Measurements from ENCODE around the gene PAFAH2.
"Not testable (repeated sequence)": the region's sequence is repeated elsewhere in the genome, so short reads cannot be mapped to it uniquely, and the experiment has no call there.

Gene PAFAH2

DNA sequence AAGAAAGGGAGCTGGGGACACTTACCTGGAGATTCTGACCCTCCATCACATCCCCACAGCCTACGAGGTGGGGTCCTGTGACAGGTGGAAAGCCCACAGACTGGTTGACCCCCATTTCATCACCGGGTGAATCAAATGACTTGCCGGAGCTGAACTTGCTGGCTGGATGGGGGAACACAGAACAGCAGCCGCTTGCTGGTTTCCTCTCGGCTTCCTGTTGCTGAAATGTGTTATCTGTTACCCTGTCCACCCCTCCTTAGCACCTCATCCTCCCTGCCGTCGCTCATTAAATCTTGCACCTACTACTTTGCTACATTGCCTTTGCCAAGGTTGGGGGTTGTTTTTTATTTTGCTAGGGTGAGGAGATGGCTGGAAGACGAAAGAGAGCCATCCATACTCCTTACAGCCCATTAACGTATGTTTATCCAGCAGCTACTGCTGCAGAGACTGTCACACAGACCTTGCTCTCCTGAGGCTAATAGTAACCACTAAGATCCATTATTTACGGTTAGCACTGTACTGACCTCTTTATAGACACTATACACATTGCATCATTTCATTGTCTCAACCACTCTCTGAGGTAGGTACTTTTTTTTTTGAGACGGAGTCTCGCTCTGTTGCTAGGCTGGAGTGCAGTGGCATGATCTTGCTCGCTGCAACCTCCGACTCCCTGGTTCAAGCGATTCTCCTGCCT, 7.0 kb downstream of the PAFAH2 start:
- Histone ChIP-seq H3K27me3 (replicated peaks; ENCODE audit: control insufficient read depth, insufficient read depth, low read length) (no peaks in the 10 kb centered on the region), H3K4me3 (ENCODE audit: low read length) (no peak overlapping the region), H3K9ac (ENCODE audit: low read length) (peak overlapping the region; percentile 30), H3K9me3 (ENCODE audit: control insufficient read depth, low read length) (no peaks in the 10 kb centered on the region), H3K36me3 (ENCODE audit: control insufficient read depth, insufficient read depth, low read length, severe bottlenecking) (peaks cover 3% of the 10 kb centered on the region), H3K4me1 (ENCODE audit: control insufficient read depth, insufficient read depth, low read length) (peaks cover 20% of the 10 kb centered on the region)
- no peak for DNase-seq (ENCODE audit: low read depth)

DNA sequence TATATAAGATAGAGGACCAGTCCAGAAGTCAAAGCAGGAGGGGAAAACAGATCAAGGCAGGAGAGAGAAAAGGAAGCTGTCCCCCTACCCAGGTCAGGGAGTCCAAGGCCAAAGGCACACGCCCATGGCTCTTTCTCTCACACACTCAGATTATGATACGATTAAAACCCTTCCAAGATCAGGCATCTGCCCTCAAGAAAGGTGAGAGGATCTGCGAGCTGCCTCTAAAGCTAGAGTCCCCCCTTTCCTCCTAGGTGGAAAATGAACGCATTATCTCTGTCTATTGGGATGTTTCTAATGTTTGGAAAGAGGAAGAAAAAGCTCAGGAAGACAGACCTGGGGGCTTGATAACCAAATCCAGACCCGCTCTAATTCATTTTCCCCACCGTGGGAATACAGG, 7.6 kb downstream of the PAFAH2 start:
- Histone ChIP-seq H3K9ac (ENCODE audit: low read length) (peak overlapping the region; percentile 30), H3K27me3 (replicated peaks; ENCODE audit: control insufficient read depth, insufficient read depth, low read length) (no peaks in the 10 kb centered on the region), H3K4me3 (ENCODE audit: low read length) (no peak overlapping the region), H3K9me3 (ENCODE audit: control insufficient read depth, low read length) (no peaks in the 10 kb centered on the region), H3K36me3 (ENCODE audit: control insufficient read depth, insufficient read depth, low read length, severe bottlenecking) (peaks cover 8% of the 10 kb centered on the region), H3K4me1 (ENCODE audit: control insufficient read depth, insufficient read depth, low read length) (peaks cover 20% of the 10 kb centered on the region)
- DNase-seq (ENCODE audit: low read depth): no peak

- Histone ChIP-seq H3K9ac (ENCODE audit: low read length) (peak overlapping the region; percentile 30), H3K9me3 (ENCODE audit: control insufficient read depth, low read length) (no peaks in the 10 kb centered on the region), H3K4me3 (ENCODE audit: low read length) (no peak overlapping the region), H3K4me1 (ENCODE audit: control insufficient read depth, insufficient read depth, low read length) (peaks cover 20% of the 10 kb centered on the region), H3K36me3 (ENCODE audit: control insufficient read depth, insufficient read depth, low read length, severe bottlenecking) (peaks cover 8% of the 10 kb centered on the region), H3K27me3 (replicated peaks; ENCODE audit: control insufficient read depth, insufficient read depth, low read length) (no peaks in the 10 kb centered on the region)
- no peak for DNase-seq (ENCODE audit: low read depth)
Observed at GRCh38 chr1:25989440-25990234, 8.2 kb downstream of the PAFAH2 start.

DNA sequence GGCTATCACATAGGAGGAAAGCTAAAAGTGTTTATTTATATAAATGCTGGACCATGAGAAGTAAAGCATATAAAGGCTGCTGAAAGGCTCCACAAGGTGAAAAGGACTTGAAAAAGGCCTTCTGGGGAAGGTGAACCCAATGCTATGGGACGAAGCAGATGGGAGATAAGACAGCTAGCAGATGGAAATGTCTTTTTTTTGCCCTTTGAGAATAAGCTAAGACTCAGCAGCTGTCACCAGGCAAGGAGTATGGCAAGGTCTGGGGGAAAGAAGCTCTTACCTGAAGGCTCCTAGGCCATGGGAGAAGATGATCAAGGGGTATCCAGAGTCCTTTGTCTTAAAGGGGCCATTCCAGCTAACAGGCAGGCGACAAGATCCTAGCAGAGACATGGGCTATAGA, 9.9 kb downstream of the PAFAH2 start:
- H3K4me3 ChIP-seq (ENCODE audit: low read length): no peak overlapping the region
- H3K4me1 ChIP-seq (ENCODE audit: control insufficient read depth, insufficient read depth, low read length): peaks cover 20% of the 10 kb centered on the region
- no peak overlapping the region for H3K9ac ChIP-seq (ENCODE audit: low read length)
- DNase-seq (ENCODE audit: low read depth): no peak
- H3K27me3 ChIP-seq (replicated peaks; ENCODE audit: control insufficient read depth, insufficient read depth, low read length): no peaks in the 10 kb centered on the region
- no peaks in the 10 kb centered on the region for H3K9me3 ChIP-seq (ENCODE audit: control insufficient read depth, low read length)
- peaks cover 22% of the 10 kb centered on the region for H3K36me3 ChIP-seq (ENCODE audit: control insufficient read depth, insufficient read depth, low read length, severe bottlenecking)

GRCh38 chr1:25986773-25987172, 11.1 kb downstream of the PAFAH2 start:
- not testable (repeated sequence) for DNase-seq (ENCODE audit: low read depth); H3K9me3 ChIP-seq (ENCODE audit: control insufficient read depth, low read length); H3K4me3 ChIP-seq (ENCODE audit: low read length); H3K9ac ChIP-seq (ENCODE audit: low read length); H3K27me3 ChIP-seq (replicated peaks; ENCODE audit: control insufficient read depth, insufficient read depth, low read length)
- Histone ChIP-seq H3K4me1 (ENCODE audit: control insufficient read depth, insufficient read depth, low read length) (peaks cover 20% of the 10 kb centered on the region), H3K36me3 (ENCODE audit: control insufficient read depth, insufficient read depth, low read length, severe bottlenecking) (peaks cover 34% of the 10 kb centered on the region)

GRCh38 chr1:25985670-25986069, 12.2 kb downstream of the PAFAH2 start:
- no peak for DNase-seq (ENCODE audit: low read depth)
- H3K36me3 ChIP-seq (ENCODE audit: control insufficient read depth, insufficient read depth, low read length, severe bottlenecking): peaks cover 38% of the 10 kb centered on the region
- H3K9ac ChIP-seq (ENCODE audit: low read length): no peak overlapping the region
- H3K27me3 ChIP-seq (replicated peaks; ENCODE audit: control insufficient read depth, insufficient read depth, low read length): no peaks in the 10 kb centered on the region
- H3K4me1 ChIP-seq (ENCODE audit: control insufficient read depth, insufficient read depth, low read length): peaks cover 17% of the 10 kb centered on the region
- no peak overlapping the region for H3K4me3 ChIP-seq (ENCODE audit: low read length)
- H3K9me3 ChIP-seq (ENCODE audit: control insufficient read depth, low read length): no peaks in the 10 kb centered on the region

DNA sequence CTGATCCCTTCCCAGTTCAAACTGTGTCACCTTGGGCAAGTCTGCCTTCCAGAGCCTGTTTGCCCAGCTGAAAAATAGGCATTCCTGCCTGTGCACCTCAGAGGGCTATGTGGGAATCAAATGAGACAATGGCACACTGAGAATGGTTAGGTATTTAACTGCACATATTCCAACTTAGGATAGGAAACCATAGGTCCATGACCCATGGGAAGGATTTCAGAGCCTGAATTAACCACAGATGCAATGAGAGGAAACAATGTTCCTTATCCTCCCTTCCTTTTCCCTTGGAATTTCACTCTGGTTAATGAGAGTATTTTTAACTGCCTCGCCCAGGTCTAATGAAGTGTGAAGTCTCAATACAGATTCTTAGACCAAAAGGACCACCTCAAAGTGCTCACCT, 12.7 kb downstream of the PAFAH2 start:
- no peaks in the 10 kb centered on the region for H3K27me3 ChIP-seq (replicated peaks; ENCODE audit: control insufficient read depth, insufficient read depth, low read length)
- peaks cover 12% of the 10 kb centered on the region for H3K4me1 ChIP-seq (ENCODE audit: control insufficient read depth, insufficient read depth, low read length)
- peaks cover 38% of the 10 kb centered on the region for H3K36me3 ChIP-seq (ENCODE audit: control insufficient read depth, insufficient read depth, low read length, severe bottlenecking)
- H3K9ac ChIP-seq (ENCODE audit: low read length): no peak overlapping the region
- DNase-seq (ENCODE audit: low read depth): no peak
- H3K9me3 ChIP-seq (ENCODE audit: control insufficient read depth, low read length): no peaks in the 10 kb centered on the region
- no peak overlapping the region for H3K4me3 ChIP-seq (ENCODE audit: low read length)

GRCh38 chr1:25979210-25979609, 18.7 kb downstream of the PAFAH2 start:
- H3K9me3 ChIP-seq (ENCODE audit: control insufficient read depth, low read length): no peaks in the 10 kb centered on the region
- DNase-seq (ENCODE audit: low read depth): no peak
- H3K4me3 ChIP-seq (ENCODE audit: low read length): no peak overlapping the region
- H3K9ac ChIP-seq (ENCODE audit: low read length): no peak overlapping the region
- H3K4me1 ChIP-seq (ENCODE audit: control insufficient read depth, insufficient read depth, low read length): no peaks in the 10 kb centered on the region
- peaks cover 59% of the 10 kb centered on the region for H3K36me3 ChIP-seq (ENCODE audit: control insufficient read depth, insufficient read depth, low read length, severe bottlenecking)
- H3K27me3 ChIP-seq (replicated peaks; ENCODE audit: control insufficient read depth, insufficient read depth, low read length): no peaks in the 10 kb centered on the region

DNA sequence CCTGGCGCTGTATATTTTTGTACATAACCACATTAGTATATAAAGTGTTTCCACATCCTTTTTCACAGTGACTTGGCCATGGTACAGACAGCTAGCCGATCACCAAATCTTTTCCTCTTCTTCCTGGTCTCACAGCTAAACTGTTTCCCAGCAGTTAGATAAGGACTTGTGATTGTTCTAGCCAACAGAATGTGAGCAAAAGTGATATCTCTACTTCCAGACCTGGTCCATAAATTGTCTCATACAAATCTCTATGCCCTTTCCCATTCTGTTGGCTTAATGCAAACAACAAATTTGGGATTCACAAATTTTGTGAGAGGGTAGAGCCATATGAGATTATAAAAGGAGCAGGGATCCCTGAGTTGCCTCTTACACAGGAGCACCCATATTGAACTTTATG, 19.5 kb downstream of the PAFAH2 start:
- no peaks in the 10 kb centered on the region for H3K27me3 ChIP-seq (replicated peaks; ENCODE audit: control insufficient read depth, insufficient read depth, low read length)
- no peak overlapping the region for H3K4me3 ChIP-seq (ENCODE audit: low read length)
- no peaks in the 10 kb centered on the region for H3K4me1 ChIP-seq (ENCODE audit: control insufficient read depth, insufficient read depth, low read length)
- peaks cover 59% of the 10 kb centered on the region for H3K36me3 ChIP-seq (ENCODE audit: control insufficient read depth, insufficient read depth, low read length, severe bottlenecking)
- no peak overlapping the region for H3K9ac ChIP-seq (ENCODE audit: low read length)
- H3K9me3 ChIP-seq (ENCODE audit: control insufficient read depth, low read length): no peaks in the 10 kb centered on the region
- DNase-seq (ENCODE audit: low read depth): no peak

- Histone ChIP-seq H3K4me3 (ENCODE audit: low read length) (no peak overlapping the region), H3K9me3 (ENCODE audit: control insufficient read depth, low read length) (no peaks in the 10 kb centered on the region), H3K4me1 (ENCODE audit: control insufficient read depth, insufficient read depth, low read length) (no peaks in the 10 kb centered on the region), H3K36me3 (ENCODE audit: control insufficient read depth, insufficient read depth, low read length, severe bottlenecking) (peaks cover 62% of the 10 kb centered on the region), H3K27me3 (replicated peaks; ENCODE audit: control insufficient read depth, insufficient read depth, low read length) (no peaks in the 10 kb centered on the region), H3K9ac (ENCODE audit: low read length) (no peak overlapping the region)
- DNase-seq (ENCODE audit: low read depth): no peak
Observed at GRCh38 chr1:25977801-25978200, 20.1 kb downstream of the PAFAH2 start.

- Histone ChIP-seq H3K9me3 (ENCODE audit: control insufficient read depth, low read length) (no peaks in the 10 kb centered on the region), H3K36me3 (ENCODE audit: control insufficient read depth, insufficient read depth, low read length, severe bottlenecking) (peaks cover 68% of the 10 kb centered on the region)
Observed at GRCh38 chr1:25973610-25974321, 24.1 kb downstream of the PAFAH2 start.

More at GRCh38 chr1:25973610-25974321, 24.1 kb downstream of the PAFAH2 start:
- no peaks in the 10 kb centered on the region for H3K27me3 ChIP-seq (replicated peaks; ENCODE audit: control insufficient read depth, insufficient read depth, low read length)
- H3K9ac ChIP-seq (ENCODE audit: low read length): no peak overlapping the region
- no peak for DNase-seq (ENCODE audit: low read depth)
- no peak overlapping the region for H3K4me3 ChIP-seq (ENCODE audit: low read length)
- no peaks in the 10 kb centered on the region for H3K4me1 ChIP-seq (ENCODE audit: control insufficient read depth, insufficient read depth, low read length)
